Muscle of arm (tissue), 12 donors: ENCODE results near the gene CALU. TPM values are rescaled to one million over a fixed set of nuclear protein-coding genes. Genes with fewer than 3 reads are reported as not detected.

Source experiments
- DNase-seq: peaks from one replicate; pipeline ENCODE4 v3.0.0-alpha.2; 2013
- polyA plus RNA-seq, 12 donors: library from polyadenylated mRNA; unstranded; fragments of 120-200 nt; gene quantifications; one replicate each; pipeline ENCODE4 v1.2.1, GENCODE V29; 2013; ENCODE audit not compliant: insufficient read length in 12 of 12

The CALU gene
- polyA plus RNA-seq, 12 donors = 231 to 352 (median 285) TPM

DNA sequence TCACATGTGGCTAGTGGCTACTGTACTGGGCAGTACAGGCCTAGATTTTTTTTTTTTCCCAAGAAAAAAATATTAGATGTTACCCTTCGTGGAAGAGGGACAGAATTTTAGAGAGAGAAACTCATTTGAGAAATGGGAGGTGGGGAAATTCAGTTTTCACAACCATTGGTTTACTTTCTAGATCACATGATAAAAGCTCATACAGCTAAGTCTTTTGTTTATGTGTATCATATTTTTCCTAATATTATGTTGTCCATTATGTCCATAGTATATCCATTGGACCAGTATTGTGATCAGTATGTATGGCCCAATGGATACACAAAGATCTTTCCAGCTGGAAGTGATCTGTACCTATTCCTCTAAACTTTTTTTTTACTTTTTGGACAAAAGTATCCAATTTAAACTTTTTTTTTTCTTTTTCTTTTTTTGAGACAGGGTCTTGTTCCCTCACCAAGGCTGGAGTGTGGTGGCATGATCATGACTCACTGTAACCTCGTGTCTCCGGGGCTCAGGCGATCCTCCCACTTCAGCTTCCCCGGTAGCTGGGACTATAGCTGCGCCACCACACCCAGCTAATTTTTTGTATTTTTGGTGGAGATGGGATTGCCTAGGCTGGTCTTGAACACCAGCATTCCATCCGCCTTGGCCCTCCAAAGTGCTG is 4.1 kb downstream of the CALU start:
- DNase-seq = no peak

DNA sequence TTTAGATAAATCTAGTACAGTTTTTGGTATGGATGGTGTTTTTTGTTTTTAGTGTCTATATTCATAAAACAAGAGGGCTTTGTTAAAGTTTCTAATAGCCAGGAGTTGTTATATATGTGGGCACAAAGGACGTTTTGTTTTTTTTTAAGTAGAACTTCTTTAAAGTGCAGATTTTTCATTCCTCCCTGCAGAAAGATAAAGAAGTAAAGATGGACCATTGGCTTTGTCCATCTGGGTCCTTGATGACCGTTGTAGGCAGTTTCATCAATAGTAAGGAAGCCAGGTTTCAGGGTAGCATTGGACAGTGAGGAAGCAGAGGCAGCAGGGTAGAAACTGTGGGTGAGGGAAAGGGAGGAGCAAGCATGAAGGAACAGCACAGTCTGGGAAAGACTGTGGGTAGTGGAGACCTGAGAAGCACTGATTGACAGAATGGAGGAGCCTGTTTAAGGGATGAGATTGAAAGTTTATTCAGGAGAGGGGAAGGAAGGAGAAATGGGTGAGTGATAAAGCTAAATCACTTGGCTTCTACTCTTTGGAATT is 5.3 kb downstream of the CALU start:
- no peak for DNase-seq

DNA sequence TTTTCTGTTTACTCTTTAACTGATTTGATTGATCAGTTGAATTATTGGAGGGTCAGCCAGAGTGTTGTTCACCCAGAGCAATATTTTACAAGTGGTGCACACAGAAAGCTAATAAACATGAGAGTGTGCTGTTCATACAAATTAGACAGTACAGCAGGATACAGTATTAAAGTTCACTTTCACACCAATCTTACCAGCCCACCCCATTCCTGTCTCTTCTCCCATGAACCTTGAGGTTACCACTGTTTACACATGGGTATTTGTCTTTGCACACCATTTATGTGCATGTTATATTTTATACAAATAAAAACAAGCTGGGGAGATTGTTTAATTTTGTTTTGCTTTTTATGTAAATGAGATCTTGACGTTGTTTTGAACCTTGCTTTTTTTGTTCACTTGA is 6.5 kb downstream of the CALU start:
- DNase-seq = no peak

DNA sequence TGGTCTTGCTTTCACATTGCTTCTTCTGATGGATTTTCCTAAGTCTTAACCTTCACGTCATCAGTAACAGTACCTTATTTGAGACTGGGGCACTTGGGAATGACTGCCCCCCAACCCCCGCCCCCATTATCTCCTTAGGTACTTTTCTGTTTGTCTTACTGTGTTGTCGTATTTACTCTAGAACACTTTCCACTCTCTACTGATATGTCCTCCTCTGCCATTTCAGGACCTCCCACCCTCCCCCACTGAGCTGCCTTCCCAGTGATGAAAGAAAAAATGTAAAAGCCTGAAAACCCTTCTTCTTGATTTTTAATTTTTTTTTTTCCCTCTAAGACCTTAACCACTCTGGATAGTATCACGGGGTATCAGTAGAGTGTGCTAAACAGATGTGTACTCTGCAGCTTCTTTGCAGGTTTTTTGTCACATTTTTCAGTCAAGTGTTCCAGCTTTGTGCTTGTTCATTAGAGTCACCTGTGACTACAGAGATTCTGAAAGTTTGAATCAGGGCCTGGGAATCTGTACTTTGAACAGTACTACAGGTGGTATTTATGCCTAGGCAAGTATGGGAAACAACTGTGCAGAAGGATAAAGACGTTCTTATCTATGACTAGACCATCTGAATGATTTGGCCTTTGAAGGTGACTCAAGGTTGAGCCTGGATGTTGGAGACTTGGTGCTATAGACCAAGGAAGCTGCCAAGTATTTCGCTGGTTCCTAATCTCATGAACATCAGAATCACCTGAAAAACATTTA is 8.3 kb downstream of the CALU start:
- no peak for DNase-seq

DNA sequence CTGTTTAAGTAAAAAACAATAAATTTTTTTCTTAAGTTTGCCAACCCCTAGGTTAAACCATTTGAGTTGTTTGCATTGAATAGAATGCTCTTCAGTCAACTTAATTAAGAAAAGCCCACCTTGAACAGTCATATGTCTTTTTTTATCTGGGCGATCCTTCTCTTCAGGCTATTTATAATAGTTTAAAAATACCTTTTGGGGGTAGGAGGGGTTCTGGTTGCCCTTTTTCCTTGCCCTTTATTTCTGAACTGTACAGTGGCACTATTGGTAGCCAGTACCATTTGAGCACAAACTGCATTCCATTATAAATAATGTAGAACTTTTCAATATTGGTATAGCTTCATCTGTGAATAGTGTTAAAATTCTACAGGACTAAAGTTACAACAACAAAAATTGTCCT is 13.1 kb downstream of the CALU start:
- DNase-seq = no peak

DNA sequence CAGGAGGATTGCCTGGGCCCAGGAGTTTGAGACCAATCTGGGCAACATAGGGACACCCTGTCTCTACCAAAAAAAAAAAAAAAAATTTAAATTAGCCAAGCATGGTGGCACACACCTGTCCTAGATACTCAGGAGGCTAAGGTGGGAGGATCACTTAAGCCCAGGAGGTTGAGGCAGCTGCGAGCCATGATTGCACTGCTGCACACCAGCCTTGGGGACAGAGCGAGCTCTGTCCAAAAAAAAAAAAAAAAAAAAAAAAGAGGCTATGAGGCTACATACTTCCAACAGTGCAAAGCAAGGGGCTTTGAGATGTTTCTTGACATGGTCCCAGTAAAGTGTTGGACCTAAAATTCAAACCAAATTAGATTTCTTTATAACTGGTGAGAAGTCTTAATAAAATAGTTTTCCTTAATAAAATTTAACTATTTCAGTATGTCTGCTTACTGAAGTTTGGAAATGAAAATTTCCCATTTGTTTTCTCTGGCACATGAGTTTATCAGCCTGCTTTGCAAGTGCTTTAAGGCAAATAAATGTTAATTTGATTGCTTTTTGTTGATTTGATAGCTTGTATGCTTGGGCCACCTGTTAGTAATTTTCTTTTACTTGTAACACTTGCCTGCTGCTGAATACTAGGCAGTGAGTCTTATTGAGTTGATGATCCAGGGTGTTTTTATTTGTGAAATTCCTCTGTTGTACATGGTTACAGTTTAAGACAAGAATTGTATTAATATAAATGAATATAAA is 16.1 kb downstream of the CALU start:
- no peak for DNase-seq

DNA sequence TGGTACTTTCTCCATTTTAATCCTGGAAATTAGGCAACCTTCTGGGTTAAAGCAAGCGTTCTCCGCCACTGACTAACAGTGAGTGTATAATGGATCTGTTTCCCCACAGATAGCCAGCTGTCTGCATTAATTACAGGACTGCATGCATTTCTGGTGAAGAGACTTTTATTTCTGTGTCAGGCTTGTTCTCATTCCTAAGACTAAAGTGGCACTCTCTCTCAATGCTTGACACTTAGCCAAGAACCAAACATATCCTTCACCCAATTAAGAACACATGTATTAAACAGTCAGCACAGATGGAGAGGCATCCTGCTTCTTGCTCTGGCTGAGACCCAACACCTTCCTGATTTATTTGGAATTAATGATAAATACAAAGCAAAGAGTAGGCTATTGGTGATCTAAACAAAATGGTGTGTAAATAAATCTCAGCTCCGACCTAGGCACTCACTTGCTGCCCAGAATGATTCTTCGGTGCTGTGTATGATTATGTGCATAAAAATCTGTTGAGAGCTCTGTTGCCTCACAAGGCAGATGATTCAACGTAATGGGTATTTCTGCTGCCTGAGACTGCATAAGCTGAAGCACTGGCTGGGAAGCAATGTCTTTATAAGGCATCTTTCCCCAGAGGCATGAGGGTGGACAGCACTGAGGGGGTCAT is 16.8 kb downstream of the CALU start:
- no peak for DNase-seq

DNA sequence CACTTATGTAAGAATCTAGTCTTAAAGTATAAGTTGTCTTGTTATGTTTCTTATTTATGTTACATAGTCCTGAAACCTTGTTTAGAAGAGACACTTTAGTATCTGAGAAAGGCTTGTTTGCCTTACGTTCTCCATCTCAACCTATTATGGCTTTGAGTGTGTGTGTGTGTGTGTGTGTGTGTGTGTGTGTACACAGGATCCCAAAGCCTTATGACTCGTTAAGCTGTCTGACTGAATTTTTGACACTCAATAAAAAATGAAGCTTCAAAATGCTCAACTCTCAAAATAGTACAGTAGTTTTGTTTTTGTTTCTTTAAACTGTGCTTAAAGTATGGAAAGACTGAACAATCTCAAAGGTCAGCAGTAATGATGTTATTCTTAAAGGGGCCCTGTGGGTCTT is 18.0 kb downstream of the CALU start:
- DNase-seq = no peak

DNA sequence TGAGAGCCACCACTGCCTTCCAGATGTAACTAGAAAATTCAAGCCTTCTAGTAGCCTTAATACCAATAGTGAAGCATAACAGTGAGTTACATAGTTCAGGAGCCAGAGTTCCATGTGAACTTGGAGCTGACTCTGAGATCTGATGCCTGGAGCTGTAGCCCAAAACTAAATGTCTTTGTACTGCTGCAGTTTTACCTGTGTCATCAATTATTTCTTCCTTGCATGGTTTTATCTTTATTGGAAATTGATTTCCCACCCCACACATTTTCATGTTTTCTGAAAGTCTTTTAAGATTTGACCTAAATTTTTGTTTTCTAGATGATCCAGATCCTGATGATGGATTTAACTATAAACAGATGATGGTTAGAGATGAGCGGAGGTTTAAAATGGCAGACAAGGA is 19.4 kb downstream of the CALU start:
- no peak for DNase-seq

DNA sequence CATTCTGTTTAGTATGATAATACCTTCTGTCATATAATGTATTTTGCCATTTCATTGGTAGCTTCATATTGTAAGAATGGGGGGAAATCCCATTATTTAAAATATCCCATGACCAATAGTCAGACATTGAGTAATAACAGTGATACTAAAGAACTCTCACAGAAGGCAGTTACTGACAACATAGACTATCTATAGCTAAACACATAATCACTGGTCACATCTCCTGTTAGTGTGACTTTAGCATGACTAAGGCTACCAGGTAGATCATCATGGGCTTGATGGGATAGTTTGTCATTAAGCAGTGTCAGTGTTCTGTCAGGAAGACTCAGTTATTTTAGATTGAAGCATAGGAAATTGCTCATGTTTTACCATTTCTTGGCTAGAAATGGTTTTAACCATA is 20.1 kb downstream of the CALU start:
- no peak for DNase-seq

DNA sequence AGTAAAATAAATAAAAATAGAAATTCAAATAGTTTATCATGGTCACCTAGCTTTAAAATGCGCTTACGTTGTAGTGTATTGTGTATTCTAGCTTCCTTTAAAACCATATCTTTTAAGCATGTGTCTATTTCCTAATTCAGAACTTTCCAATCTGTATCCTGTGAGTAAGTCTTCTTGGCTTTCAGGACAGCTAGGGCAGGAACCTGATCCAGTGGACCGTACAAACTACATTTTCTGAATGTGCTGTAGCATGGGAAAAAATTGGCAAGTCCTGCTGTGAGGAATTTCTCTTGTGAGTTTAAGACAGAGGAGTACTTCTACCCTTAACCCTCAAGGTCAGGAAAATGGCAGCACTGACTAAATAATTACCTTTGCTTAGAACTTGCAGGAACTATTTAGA is 24.4 kb downstream of the CALU start:
- no peak for DNase-seq

DNA sequence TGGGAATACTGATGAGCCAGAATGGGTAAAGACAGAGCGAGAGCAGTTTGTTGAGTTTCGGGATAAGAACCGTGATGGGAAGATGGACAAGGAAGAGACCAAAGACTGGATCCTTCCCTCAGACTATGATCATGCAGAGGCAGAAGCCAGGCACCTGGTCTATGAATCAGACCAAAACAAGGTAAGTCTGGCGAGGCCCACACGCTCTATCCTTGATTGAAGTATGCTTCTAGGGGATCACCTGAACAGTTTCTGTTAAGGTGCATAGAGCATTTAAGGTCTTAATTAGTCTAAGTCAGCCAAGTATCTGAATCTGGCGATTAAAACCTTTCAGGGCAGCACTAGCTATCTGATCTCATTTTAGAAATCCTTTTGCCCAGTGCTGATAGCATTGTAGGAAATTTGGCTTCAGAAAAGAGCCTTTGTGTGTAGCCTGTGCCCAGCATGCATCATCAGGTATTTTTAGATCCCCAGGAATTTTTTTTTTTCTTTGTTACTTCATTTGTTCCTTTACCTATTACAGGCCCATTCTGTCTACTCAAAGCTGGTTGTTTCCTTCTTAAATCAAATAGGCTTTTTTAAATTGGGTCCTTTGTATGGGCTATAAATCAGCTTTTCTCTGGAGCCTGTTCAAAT is 28.4 kb downstream of the CALU start:
- DNase-seq = no peak

DNA sequence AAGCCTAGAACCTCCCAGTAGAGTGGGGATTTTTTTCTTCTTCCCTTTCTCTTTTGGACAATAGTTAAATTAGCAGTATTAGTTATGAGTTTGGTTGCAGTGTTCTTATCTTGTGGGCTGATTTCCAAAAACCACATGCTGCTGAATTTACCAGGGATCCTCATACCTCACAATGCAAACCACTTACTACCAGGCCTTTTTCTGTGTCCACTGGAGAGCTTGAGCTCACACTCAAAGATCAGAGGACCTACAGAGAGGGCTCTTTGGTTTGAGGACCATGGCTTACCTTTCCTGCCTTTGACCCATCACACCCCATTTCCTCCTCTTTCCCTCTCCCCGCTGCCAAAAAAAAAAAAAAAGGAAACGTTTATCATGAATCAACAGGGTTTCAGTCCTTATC is 31.1 kb downstream of the CALU start:
- no peak for DNase-seq

DNA sequence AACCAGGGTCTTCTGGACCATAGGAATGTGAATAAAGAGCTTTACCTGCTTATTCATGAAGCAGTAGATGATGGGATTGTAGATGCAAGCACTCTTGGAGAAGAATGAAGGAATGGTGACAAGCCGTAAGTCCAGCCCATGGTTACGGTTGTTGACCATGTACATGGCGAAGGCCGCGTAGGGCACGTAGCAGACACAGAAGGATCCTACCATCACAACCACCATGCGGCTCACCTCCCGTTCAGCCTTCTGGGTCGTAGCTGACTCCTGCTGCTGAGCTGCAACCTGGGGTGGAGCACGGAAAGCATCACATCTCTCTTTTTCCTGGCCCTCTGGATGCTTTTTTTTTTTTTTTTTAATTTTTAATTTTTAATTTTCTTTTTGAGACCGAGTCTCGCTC is 34.4 kb downstream of the CALU start:
- DNase-seq = no peak

DNA sequence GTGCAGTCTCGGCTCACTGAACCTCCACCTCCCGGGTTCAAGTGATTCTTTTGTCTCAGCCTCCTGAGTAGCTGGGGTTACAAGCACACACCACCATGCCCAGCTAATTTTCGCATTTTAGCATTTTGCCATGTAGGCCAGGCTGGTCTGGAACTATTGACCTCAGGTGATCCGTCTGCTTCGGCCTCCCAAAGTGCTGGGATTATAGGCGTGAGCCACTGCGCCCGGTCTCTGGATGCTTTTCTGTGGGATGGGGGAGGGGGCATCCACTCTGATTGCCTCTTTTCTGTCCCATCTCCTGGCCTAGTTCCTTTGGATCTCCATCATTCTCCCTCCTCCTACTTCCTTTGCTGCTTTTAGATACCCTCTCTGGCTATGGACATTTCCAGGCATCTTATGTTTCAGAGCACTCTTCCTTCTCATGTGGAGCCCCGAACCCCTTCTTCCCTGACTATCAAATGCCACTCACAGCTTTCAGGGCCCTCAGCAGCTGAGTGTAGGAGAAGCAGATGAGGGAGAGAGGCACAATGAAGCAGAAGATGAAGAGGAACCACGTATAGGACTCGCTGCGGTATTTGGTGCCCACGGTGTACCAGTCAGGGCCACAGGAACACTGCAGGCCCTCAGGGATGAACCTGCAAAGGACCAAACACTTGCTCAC is 35.0 kb downstream of the CALU start:
- DNase-seq = no peak

DNA sequence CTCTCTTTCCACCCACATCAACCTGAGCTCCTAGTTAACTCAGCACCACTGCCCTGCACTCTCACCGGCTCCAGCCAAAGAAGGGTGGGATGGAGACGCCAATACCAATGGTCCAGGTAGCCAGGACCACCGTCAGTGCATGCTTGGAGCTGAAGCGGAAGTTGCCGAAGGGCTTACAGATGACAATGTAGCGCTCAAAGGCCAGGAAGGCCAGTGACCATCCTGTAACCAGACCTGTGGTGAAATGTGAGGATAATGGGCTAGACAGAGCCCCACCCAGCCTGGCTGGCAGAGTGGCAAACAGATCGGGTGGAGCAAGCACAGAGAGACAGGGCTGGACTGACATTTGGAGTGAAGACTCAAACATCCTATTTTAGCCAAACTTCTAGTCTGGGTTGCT is 35.8 kb downstream of the CALU start:
- DNase-seq = no peak

DNA sequence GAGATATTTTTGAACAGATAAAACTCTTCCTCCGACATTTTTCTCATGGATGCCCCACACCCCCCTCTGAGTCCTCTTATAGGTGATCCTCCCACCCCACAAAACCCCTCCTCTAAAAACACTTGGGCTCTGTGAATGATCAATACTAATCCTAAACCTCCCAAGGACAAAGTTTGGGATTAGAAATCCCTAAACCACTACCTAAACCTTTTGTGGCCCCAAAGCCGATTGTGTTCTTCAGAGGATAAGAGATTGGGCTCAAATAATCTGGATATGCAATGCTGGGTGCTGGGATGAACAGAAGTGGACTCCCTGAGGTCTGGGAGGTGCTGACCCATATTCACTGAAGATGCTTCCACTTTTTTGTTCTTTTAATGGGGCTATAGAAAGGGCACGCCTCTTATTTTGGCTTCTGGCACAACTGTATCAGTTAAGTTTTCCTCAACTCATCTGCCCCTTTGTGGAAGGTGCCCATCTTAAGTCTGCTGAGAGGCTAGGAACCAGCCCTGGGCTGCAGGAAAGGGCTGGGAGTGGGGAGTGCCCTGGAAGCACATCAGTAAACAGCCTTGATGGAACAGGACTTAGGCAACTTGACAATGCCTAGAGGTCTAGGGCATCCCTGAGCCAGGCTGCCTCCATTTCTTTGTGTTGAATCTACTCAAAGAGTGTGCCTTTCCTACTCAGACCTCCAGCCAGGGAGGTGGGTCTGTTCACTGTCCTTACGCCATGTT is 36.8 kb downstream of the CALU start, which contains the start of gene OPN1SW:
OPN1SW (minus strand) TSS at position 51 of the 731 bp plus-strand sequence; CDS start at position 38, 13 bp downstream.
- DNase-seq = no peak

DNA sequence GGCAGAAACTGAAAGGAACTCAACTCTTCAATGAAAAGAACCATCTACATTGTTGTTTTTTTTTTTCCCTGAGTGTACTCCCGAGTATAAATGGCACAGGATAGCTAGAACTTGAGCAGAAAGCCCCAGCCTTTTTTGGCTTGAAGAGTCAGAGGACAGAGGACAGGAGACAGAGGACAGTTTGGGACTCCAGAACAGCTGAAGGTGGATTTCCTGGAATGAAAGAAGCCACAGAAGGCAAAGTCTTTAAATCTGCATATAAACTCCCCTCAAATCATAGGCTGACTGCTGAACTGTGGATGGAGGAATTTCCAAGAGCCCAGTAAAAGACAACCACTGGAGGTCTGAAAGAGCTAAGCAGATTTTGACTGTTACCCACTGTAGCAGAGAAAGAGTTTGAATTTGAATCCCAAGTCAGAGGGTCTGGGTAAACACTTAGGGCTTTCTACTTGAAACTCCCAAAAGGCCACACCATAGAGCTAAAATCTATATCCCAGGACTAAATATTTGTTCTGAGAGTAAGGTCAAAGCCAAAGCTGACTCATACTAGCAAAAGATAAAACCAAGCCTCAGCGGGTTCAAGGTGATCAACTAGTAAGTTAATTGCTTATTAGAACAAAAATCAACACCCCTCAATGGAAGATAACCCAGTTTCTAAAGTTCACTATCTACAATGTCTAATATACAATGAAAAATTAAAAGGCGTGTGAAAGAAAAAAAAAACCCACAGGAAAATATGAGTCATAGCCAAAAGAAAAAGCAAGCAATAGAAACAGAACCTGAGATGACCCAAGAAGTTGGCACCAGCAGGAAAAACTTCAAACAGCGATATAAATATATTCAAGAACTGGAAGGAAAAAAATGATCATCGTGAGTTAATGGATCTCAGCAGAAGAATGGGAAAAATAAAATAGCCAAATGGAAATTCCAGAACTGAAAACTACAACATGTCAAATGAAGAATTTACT is 38.3 kb downstream of the CALU start:
- DNase-seq = no peak

DNA sequence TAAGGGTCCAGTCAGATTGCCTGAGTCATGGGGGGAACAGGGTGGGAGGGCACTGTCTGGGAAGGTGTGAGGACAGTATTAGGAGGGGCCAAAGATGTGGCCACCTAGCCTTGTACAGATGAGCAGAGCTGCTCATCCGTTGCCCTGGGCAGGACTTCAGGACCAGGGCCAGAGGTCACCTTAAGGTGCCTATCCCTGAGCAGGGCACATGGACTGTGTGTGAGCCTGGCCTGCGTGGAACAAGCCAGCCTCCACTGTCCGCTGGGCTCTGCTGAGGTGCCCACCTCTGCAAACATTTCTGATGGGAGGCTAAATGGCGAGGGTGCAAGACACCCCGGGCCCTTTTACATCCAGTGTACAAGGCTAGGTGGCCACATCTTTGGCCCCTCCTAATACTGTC is 39.8 kb downstream of the CALU start:
- no peak for DNase-seq
